Activated CD8-positive, alpha-beta memory T cell treated with anti-CD3 and anti-CD28 coated beads, Interleukin-2, amount 50 U/mL, for 24 hours (primary cell): ENCODE data around the gene ARHGAP19.

Experiments used
- DNase-seq: peaks from one replicate; pipeline ENCODE4 v3.0.0-alpha.2; 2020; ENCODE audit errors: extremely low read depth

ARHGAP19 gene

DNA sequence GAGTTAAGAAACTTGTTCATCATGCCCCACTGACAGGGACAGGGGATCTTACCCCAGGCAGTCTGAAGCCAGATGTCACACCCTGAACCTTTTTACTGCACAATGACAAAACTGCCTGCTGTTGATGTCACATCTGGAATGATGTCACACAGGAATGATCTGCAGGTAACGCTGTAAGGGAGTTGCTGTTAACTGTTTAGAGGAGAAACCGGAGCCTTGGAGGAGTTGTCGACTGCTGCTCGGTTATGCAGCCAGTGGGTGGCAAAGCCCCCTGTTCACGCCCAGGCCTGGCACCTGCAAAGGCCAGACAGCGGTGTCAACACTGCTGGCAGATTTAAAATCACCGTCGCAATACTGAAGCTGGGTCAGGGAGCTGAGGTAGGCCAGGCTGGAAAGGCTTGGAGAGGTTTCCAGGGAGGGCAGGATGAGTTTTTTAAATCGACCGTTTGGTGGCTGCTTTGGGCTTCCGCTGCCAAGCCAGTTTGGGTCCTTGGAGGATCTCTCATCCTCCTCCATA is 96.7 kb downstream of the ARHGAP19 start:
- no peak for DNase-seq

GRCh38 chr10:97192952-97193435 is 99.4 kb downstream of the ARHGAP19 start:
- DNase-seq = no peak

GRCh38 chr10:97190450-97190849 is 102.0 kb downstream of the ARHGAP19 start:
- no peak for DNase-seq

GRCh38 chr10:97188261-97188711 is 104.2 kb downstream of the ARHGAP19 start:
- no peak for DNase-seq

- no peak for DNase-seq
Observed at GRCh38 chr10:97186911-97187310, 105.5 kb downstream of the ARHGAP19 start.

DNA sequence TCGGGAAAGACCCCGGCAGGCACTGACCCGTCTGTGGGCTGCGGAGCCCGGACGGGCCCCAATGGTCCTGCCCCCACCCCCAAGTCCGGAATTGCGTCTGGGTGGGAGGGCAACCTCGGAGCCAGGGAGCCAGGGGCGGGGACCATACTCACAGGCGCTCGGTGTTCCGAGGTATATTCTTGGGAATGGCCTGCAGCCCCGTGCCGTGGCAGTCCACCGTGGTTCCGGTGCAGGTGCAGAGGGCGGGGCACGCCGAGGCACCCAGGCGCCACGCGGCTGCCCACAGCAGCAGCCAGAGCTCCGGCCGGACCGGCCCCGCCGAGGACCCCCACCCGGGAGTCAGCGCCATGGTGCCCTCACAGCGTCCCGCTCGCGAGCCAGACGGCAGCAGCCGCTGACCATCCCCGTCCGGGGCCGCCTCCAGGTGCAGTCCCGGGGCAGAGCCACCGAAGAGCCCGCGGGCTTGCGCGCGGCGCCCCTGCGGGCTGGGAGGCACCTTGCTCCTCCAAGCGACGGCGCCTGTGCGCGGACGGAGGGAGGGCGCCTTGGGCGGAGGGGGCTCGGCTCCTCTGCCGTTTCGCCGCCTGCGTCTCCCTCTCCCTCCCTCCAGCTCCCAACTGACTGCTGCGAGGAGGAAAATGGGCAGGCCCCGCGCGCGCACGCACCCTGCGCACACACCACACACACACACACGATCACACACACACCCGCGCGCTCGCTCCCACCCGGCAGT is 106.9 kb downstream of the ARHGAP19 start, which contains the start of gene SLIT1:
TSS of gene SLIT1 (minus strand) at position 634 of the 733 bp plus-strand sequence. CDS start at position 349, 285 bp downstream.
- no peak for DNase-seq

GRCh38 chr10:97184971-97185325 is 107.5 kb downstream of the ARHGAP19 start:
- DNase-seq = no peak

DNA sequence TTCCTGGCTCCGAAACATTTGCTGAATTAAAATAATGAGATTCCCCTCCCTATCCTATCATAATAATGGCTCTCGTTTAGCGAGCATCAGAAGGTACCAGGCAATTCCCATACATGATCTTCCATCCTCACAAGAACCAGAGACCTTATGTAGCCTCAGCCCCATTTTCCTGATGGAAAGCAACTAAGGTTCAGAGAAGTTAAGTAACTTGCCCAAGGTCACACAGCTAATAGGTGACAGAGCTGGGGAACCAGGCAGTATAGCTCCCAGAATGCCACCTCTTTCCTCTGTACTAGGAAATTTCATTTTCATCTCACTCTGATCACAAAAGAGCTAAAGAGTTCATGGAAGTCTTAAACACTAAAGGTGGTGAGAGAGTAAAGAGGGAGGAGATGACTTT is 109.1 kb downstream of the ARHGAP19 start:
- no peak for DNase-seq

DNA sequence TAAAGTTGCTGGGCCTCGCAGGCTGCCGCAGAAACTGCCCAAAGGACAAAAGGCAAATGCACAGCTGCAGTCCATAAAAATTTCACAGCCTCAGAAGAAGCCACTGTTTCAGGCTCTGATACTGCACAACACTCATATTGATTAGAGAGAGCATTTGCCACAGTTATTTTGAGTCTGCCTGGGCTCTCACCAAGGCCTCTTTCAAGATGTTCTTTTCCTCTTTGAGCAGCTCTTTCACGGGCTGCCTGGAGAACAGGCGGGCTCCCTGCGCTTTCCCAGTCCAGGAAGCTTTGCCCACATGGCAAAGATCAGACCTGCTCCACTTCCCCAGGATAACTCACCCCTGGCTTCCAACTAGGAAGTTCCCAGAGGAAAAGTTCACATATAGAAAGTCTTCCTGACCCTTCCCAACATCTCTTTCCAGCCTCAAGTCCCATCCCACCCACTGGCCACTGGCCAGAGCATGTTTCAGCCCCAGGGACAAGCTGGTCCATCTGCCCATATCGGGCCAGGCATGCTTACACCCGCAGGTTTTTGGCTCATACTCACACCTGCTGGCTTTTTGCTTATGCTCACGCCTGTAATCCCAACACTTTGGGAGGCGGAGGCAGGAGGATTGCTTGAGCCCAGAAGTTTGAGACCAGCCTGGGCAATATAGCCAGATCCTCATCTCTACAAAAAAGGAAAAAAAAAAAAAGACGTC is 110.0 kb downstream of the ARHGAP19 start:
- no peak for DNase-seq

DNA sequence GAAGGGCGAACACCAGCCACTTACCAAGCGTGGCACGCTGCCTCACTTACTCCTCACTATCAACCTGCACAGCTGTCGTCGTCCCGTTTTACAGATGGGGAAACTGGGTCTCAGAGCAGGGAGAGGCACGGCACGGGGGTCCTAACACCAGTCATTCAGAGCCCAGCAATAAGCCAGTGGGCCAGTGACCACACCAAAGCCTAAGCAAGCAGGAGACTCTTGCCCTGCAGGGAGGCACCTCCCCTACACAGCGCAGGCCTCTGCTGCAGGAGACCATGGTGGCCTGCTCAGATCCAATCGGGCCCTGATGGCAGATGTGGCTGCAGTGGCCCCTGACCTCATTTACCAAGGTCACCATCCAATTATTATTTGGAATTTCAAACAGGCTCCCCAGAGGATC is 111.5 kb downstream of the ARHGAP19 start:
- DNase-seq = no peak

DNA sequence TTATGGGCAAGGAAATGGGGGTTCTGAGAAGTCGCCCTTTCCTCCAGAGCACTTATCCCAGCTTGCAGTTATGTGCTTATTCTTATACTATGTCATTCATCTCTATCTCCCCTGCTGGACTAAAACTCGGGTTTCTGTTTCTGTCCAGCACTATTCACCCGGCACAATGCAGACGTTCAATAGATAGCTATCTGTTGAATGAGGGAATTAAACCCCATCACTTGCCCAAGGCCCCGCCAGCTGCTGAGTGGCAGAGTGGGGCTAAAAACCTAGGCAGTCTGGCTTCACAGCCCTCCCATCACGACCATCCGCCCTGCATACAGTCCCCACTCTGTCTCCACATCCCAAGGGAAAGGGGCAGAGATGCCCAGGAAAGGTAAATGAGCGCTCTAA is 112.1 kb downstream of the ARHGAP19 start:
- no peak for DNase-seq

DNA sequence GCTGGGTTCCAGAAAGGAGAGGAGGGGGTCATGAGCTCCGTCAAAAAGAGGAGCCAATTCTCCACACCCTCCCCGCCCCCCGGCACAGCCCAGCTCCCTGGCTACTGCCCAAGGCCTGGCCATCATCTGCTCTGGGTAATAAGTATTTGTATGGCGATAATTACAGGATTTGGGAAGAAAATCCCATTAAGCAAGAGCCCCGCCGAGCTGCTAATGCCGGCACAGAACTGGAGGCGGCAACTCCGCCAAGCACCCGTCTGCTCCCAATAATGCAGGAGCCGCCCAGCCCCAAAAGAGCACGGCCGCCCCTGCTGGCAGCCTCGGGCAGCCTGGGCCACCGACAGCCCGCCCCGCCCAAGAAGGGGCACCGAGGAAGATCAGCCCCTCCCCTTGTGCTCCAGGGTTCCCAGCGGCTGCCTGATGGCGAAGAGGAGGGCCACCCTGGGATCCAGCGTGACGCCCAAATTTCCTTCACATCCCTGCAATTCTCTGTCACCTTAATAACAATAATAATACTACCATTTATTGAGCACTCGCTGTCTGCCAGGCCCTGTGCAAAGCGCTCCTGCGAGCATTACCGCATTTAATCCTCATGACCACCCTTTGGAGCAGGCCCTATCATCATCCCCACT is 112.6 kb downstream of the ARHGAP19 start:
- no peak for DNase-seq

GRCh38 chr10:97179311-97179710 is 113.1 kb downstream of the ARHGAP19 start:
- no peak for DNase-seq

DNA sequence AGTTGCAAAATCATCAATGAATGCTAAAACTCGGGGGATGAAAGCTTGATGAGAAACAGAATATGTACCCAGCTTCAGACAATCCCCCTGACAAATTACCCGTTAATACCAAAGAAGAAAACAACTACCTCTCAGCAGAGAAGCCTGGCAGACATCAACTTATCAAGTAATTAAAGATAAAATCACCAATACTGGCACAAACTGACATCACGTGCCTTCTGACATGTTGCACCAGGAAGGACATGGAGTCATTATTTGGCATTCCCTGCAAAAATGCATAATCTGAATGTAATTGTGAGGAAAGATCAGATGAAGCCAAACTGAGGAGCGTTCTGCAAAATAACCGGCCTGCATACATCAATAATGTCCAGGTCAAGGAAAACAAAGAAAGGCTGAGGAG is 114.4 kb downstream of the ARHGAP19 start:
- DNase-seq = no peak

DNA sequence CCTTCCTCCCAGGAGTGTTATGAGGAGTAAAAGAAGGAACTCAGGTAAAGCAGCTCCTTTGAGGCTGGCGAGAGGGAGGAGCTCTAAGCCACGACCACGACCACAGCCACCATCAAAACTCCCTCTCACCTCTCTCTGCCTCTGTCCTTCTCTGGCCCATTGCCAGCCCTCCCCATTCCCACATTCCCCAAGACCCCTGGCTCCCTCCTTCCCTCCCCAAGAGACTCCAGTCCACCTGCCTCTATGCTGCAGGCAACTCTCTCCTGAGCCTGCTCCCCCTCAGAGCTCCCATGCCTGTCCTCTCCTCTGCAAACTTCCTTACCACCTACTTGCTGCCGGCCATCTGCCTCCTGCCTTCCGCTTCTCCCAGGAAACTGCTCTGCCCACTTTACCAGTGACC is 116.2 kb downstream of the ARHGAP19 start:
- DNase-seq = no peak

DNA sequence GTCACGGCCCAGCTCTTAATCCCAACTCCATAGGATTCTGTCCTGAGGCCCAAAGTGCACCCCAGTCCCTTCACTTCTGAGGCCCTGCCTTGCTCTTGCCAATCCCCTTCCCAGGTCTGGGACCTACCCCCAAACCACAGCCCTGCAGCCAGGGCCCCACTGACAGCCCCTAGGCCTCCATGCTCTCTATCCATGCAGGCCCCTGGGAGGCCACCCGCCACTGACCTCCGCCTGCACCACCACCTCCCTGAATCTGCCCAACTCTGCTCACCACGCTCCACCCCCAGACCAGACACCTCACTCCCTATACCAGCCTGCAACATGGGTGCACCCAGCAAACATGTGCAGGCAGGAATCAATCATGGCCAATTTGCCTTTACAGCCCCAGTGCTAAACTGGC is 116.9 kb downstream of the ARHGAP19 start:
- no peak for DNase-seq

- DNase-seq = no peak
Observed at GRCh38 chr10:97174941-97175340, 117.5 kb downstream of the ARHGAP19 start.

DNA sequence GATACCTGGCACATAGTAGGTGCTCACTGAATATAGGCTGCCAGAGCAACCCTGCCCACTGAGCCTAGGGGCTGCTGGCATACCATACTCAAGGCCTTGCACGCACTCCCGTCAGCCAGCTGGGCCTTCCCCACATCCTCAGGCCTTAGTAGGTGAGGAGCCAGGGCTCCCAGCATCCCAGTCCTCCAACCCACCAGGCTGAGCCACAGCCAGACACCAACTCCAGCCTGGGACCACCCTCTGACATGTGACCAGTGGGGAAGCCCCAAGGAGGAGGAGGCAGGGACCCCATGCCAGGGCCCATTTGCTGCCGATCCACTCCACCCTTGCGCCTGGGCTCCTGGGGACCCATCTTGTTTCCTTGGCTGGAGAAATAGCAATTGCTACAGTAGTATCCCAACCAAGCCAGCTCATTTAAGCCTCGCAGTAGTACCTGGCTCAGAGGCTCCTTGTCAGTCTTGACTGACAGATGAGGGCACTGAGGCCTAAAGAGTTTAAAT is 118.1 kb downstream of the ARHGAP19 start:
- no peak for DNase-seq

- no peak for DNase-seq
Observed at GRCh38 chr10:97173036-97173435, 119.4 kb downstream of the ARHGAP19 start.
